ENCODE data around the gene MAGI1. TPM values are rescaled to one million over a fixed set of nuclear protein-coding genes. Genes with fewer than 3 reads are reported as not detected.
A peak's percentile ranks its signal among the peaks of the same experiment; 100 is the strongest.
"Not testable (repeated sequence)": the region's sequence is repeated elsewhere in the genome, so short reads cannot be mapped to it uniquely, and the experiment has no call there.

MAGI1 gene
- polyA plus RNA-seq, 3 donors, result 27.7 to 37.9 (median 33.4) TPM

DNA sequence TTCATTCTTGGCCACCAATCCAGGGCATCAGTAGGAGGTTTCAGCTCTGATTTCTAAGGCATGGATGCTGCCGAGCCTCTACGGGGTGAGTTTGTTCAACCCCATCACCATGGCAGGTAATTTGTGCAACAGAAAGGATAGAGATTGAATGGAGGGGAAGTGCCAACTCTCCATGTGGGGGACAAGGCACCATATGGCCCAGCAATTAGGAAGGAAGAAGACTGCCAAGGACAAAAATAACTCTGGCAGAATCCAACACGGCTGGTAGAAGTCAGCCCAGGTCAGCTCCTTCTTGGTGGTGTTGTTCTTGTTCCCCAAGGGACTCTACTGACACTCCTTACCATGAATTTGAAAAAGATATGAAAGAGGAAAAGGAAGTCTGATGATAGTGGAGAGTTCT lies 503.9 kb downstream of the MAGI1 start:
- no peak for DNase-seq

DNA sequence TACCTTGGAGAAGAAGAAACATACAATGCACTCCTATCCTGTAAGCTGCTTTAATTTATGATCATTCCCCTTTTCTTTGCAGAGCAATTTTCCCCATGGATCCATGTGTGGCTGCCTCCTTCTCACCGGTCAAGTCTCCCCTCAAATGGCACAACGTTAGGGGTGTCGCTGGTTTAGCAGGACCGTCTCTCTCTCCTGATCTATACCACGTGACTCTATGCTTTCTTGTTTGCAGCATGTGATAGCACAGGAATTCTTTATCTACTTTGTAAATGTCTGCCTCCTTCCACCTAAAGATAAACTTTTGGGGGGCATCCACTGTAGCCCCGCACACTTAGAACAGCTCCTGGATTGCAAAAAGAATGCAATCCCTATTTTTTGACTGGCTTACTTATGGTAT lies 506.0 kb downstream of the MAGI1 start:
- DNase-seq, result no peak

GRCh38 chr3:65532215-65532614 lies 506.5 kb downstream of the MAGI1 start:
- DNase-seq, result no peak

DNA sequence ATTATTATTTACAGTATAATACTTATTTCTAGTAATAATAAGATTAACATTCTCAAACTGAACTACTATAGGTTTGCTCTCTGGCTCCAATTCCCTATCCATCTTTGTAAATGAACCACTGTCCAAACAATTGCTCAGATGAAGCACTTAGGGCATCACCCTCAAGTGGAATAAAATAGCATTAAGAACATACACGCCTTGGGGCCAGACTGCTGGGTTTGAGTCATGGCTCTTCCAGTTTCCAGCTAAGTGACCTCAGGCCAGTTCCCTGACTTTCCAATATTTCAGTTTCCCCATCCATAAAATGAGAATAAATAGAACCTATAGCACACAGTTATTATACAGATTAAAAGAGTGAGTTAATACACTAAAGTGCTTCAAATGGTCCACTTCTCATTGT lies 507.2 kb downstream of the MAGI1 start:
- no peak for DNase-seq

GRCh38 chr3:65526656-65527055 lies 512.1 kb downstream of the MAGI1 start:
- peak; percentile 45 for DNase-seq

DNA sequence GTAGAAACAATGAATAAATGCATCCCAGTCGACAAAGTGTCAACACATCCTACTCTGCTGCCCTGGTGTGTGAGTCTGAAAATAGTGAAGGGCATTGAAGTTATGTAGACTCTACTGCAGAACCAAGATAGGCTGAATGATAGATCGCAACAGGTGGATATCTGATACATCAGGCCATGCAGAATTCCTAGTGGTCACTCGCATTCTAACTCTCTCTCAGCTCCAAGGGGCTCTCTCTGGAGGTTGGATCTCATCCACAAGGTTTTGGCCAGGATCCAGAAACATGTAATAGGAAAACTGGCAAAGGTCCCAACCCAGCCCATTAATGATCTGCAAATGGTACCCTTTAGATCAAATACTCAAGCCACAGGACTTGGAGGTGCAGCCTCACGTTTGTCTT lies 514.1 kb downstream of the MAGI1 start:
- DNase-seq, result no peak

DNA sequence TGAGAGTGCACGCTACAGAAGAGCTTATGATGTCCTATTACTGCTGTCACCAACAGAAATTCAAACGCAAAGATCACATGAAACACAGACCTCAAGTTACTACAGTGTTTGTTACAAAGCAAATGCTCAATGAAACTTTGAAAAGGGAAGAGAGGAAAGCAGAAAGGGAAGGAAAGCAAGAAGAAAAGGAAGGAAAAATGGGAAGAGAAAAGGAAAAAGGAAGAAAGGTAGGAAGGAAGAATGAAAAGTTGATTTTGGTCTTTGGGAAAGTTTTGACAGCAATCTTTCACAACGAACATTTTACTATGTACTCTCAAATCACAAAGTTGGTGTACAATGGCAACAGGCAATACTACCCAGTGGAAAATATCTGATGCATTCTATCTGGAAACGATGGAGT lies 514.8 kb downstream of the MAGI1 start:
- no peak for DNase-seq

- no peak for DNase-seq
Observed at GRCh38 chr3:65521032-65521431, 517.7 kb downstream of the MAGI1 start.

DNA sequence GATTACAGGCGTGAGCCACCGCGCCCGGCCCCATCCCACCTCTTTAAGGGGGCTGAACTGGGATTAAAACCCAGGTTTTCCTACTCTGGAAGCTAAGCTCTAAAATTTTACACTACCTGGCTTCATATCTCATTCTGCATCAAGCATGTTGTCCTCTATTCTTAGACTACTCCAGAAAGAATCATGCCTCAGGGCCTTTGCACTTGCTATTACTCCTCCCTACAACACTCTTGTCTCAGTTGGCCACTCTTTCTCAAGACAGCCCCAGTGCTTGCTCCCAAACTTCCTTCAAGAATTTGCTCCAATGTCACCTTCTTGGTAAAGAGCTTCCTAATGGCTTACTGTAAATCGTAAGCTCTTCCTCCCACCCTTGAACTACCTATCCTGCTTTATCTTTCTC lies 521.7 kb downstream of the MAGI1 start:
- DNase-seq, result no peak

DNA sequence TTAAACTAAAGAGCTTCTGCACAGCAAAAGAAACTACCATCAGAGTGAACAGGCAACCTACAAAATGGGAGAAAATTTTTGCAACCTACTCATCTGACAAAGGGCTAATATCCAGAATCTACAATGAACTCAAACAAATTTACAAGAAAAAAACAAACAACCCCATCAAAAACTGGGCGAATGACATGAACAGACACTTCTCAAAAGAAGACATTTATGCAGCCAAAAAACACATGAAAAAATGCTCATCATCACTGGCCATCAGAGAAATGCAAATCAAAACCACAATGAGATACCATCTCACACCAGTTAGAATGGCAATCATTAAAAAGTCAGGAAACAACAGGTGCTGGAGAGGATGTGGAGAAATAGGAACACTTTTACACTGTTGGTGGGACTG lies 524.4 kb downstream of the MAGI1 start:
- DNase-seq, result not testable (repeated sequence)

GRCh38 chr3:65509423-65509794 lies 529.3 kb downstream of the MAGI1 start:
- not testable (repeated sequence) for DNase-seq

GRCh38 chr3:65508750-65509422 lies 529.8 kb downstream of the MAGI1 start:
- DNase-seq, result no peak

DNA sequence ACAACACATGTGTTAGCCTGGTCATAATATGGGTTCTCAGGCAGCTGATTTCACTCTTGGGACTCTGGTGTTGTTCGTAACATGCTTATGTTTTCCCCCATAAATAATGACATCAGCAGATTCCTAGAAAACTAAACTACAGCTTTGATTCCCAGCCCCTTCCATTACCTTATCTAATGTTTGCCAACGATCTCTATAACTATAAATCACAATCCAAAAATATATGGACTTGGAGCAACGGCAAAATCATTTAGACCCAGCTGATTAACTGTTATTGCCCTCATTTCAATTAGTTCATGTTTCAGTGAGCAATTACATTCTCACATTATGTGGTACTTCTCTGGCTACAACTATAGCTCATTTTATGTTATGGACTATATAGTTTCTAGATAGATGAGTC lies 531.3 kb downstream of the MAGI1 start:
- no peak for DNase-seq

DNA sequence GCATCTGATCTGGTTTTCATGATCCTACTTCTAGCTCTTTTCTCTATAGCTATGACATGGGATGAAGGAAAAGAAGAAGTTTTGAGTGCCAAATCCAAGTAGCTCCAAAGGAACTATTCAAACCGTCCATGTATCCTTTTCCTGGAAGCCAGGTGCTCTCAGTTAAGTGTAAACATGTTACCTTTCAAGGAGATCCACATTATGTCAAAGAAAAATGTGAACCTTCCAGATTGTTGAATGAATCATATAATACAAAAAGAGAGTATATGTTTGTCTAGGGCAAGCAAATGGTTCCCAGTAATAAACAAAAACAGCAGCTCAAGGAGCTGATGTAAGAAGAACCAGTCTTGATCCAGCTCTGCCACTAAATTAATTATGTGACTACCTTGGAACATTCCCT lies 534.9 kb downstream of the MAGI1 start:
- DNase-seq, result no peak

GRCh38 chr3:65502526-65502925 lies 536.2 kb downstream of the MAGI1 start:
- peak; percentile 51 for DNase-seq

DNA sequence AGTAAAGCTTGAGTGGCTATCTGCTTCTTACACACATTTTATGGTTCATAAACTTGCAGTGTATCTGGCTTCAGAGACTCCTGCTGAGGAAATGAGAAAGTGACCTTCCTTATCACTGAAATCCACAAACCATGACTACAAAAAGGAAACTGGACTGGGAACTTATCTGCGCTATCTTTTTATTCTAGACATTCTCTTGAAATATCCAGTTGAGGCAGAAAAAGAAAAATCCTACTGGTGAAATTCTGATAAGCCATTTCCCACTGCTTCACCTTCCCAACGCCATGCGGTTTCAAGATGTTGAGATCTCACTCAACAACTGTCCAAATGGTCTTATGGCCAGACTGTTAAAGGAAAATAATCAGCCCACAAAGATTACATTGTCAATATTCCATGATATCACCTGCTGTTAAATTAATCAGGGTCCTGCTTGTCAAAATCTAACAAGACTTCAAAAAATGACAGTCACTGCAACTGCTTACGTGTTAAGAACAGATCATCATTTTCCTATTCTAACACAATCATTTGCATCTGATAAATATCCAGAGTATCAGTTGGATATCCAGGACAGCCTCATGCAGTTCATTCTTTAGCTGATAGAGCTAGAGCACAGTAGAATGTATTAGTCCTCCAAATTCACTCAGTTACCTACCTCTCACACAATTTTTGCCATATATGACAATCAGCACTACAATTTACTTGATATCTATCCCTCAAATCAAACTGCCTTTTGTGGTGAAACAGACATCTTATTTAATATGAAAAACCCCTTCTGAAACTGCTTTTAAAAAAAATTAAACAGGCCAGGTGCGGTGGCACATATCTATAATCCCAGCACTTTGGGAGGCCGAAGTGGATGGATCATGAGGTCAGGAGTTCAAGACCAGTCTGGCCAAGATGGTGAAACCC lies 538.1 kb downstream of the MAGI1 start:
- DNase-seq, result no peak

- DNase-seq, result no peak
Observed at GRCh38 chr3:65497846-65498245, 540.9 kb downstream of the MAGI1 start.

- no peak for DNase-seq
Observed at GRCh38 chr3:65497236-65497635, 541.5 kb downstream of the MAGI1 start.

DNA sequence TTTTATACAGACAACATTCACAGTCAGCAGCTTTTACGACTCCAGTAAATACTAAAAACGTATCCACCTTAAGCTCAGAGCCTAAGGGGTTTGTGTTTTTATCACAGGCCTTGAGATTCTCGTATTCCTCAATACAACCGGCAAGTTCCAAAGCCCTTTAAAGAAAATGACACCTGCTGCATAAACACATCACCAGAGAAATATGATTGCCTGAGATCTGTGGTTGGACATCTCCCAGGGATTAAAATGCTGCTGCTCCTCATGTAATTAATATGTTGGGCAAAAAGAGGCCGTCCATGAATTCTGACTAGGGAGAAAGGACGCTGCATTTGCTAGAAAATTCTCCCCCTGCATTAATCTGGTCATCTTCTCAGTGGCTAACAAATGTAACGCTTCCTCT lies 544.8 kb downstream of the MAGI1 start:
- no peak for DNase-seq

GRCh38 chr3:65493371-65493882 lies 545.3 kb downstream of the MAGI1 start:
- no peak for DNase-seq

GRCh38 chr3:65492249-65492648 lies 546.5 kb downstream of the MAGI1 start:
- DNase-seq, result no peak

DNA sequence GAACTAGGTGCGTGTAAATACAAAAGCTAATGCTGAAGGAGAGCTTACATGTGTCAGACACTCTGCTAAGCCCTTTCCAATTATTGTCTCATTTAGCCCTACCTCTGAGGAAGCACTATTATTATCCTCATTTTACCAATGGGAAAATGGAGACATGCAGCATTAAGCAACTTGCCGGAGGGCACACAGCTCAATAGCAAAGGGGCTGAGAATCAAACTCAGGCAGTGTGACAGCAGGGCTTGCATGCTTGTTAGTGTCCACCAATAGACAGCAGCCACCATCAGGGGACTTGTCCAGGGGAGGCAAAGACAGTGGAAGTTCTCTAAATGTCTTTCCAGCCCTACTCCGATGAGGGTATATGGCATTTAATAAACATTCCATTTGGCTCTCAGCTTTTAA lies 548.6 kb downstream of the MAGI1 start:
- DNase-seq, result no peak

GRCh38 chr3:65489253-65489652 lies 549.5 kb downstream of the MAGI1 start:
- no peak for DNase-seq

Measured in renal pelvis (tissue), 4 donors.